H1 (cell line): ENCODE data around the gene TGM2. TPM values are rescaled to one million over a fixed set of nuclear protein-coding genes. Genes with fewer than 3 reads are reported as not detected.

Source experiments
- CTCF ChIA-PET: fragments of 300-600 bp; sonication (Branson Sonifier 250); formaldehyde crosslinking; loops from one replicate; lab custom pipeline; 2021; ENCODE audit not compliant: partially characterized antibody; lab: Charles Lee
- POLR2A ChIA-PET: fragments of 300-600 bp; sonication (Branson Sonifier 250); formaldehyde crosslinking; loops from one replicate; lab custom pipeline; 2021; ENCODE audit warnings: inconsistent platforms; ENCODE audit not compliant: partially characterized antibody; lab: Charles Lee
- DNase-seq, 2 experiments: peaks; one replicate each; pipeline versions ENCODE4 v3.0.0 to v3.0.0-alpha.2; 2010 to 2022; ENCODE audit warnings: low spot score in 2 of 2, low read depth in 1 of 2, mixed read lengths in 1 of 2
- FAIRE-seq: peaks from 2 replicates; lab custom pipeline; 2011; peaks lifted over from hg19 to GRCh38; lab: Jason Lieb, UNC
- H2AFZ ChIP-seq: 2 replicates; pipeline ENCODE4 v1.8.1; 2012; ENCODE audit warnings: low read length, inconsistent platforms
- H2AK5ac ChIP-seq: 2 replicates; pipeline ENCODE4 v1.6.1; 2013; ENCODE audit warnings: low read depth, low read length
- H2BK120ac ChIP-seq: replicated peaks from 2 replicates; pipeline ENCODE3; 2013; ENCODE audit warnings: low read depth, low read length, inconsistent platforms
- H2BK12ac ChIP-seq: 2 replicates; pipeline ENCODE4 v1.6.1; 2013; ENCODE audit warnings: low read depth, low read length
- H2BK15ac ChIP-seq: 2 replicates; pipeline ENCODE4 v1.6.1; 2013; ENCODE audit warnings: low read length
- H2BK20ac ChIP-seq: 2 replicates; pipeline ENCODE4 v1.6.1; 2013; ENCODE audit warnings: low read length
- H2BK5ac ChIP-seq: 2 replicates; pipeline ENCODE4 v1.6.1; 2013; ENCODE audit warnings: low read depth, low read length
- H3K14ac ChIP-seq: 2 replicates; pipeline ENCODE4 v1.6.1; 2013; ENCODE audit warnings: inconsistent platforms; ENCODE audit not compliant: insufficient read length
- H3K18ac ChIP-seq: 2 replicates; pipeline ENCODE4 v1.6.1; 2013; ENCODE audit warnings: low read length; ENCODE audit errors: extremely low read depth
- H3K23ac ChIP-seq: 2 replicates; pipeline ENCODE4 v1.6.1; 2013; ENCODE audit warnings: inconsistent platforms; ENCODE audit not compliant: insufficient read length
- H3K23me2 ChIP-seq: 2 replicates; pipeline ENCODE4 v1.6.1; 2013; ENCODE audit warnings: low read depth, low read length
- H3K27ac ChIP-seq: 2 replicates; pipeline ENCODE4 v1.6.1; 2011; ENCODE audit warnings: low read depth, low read length, inconsistent platforms
- H3K27me3 ChIP-seq, 4 experiments: replicated peaks in 1 of 4; 1 replicate in 1 of 4; 2 replicates in 3 of 4; pipeline versions ENCODE4 v1.6.1 to v1.8.1; 2011 to 2013; ENCODE audit warnings: low read length in 3 of 4, mild to moderate bottlenecking in 3 of 4, inconsistent platforms in 2 of 4, mixed read lengths in 2 of 4, moderate library complexity in 1 of 4; ENCODE audit not compliant: control insufficient read depth in 3 of 4, insufficient read depth in 3 of 4; ENCODE audit errors: extremely low read depth in 1 of 4
- H3K36me3 ChIP-seq, 4 experiments: 2 replicates each; pipeline versions ENCODE4 v1.6.1 to v1.8.1; 2011 to 2013; ENCODE audit warnings: mild to moderate bottlenecking in 4 of 4, low read length in 3 of 4, moderate library complexity in 2 of 4, control low read depth in 1 of 4, inconsistent platforms in 1 of 4; ENCODE audit not compliant: insufficient read depth in 4 of 4, control insufficient read depth in 2 of 4
- H3K4ac ChIP-seq: replicated peaks from 2 replicates; pipeline ENCODE3; 2013; ENCODE audit warnings: low read length, low read depth, mixed read lengths, inconsistent platforms; ENCODE audit not compliant: insufficient read length
- H3K4me1 ChIP-seq, 4 experiments: replicated peaks in 1 of 4; 1 replicate in 1 of 4; 2 replicates in 3 of 4; pipeline versions ENCODE4 v1.6.1 to v1.8.1; 2011 to 2013; ENCODE audit warnings: low read length in 3 of 4, inconsistent platforms in 2 of 4, mixed read lengths in 1 of 4; ENCODE audit not compliant: insufficient read depth in 4 of 4, control insufficient read depth in 3 of 4
- H3K4me2 ChIP-seq, 2 experiments: 2 replicates each; pipeline versions ENCODE4 v1.6.1 to v1.8.1; 2011 to 2013; ENCODE audit warnings: low read depth in 2 of 2, low read length in 2 of 2, control low read depth in 1 of 2, inconsistent platforms in 1 of 2, mild to moderate bottlenecking in 1 of 2; ENCODE audit not compliant: insufficient read depth in 1 of 2
- H3K4me3 ChIP-seq, 4 experiments: fragments of 200-600, 300-600 bp in 1 of 4; sonication (generic), shearing (Covaris generic), sonication (Bioruptor Twin) in 1 of 4; 2 replicates each; pipeline versions ENCODE4 v1.5.1 to v1.8.1; 2011 to 2016; ENCODE audit warnings: low read length in 4 of 4, low read depth in 3 of 4, control low read depth in 2 of 4, inconsistent platforms in 2 of 4, mild to moderate bottlenecking in 2 of 4, mixed read lengths in 1 of 4, moderate library complexity in 1 of 4; ENCODE audit not compliant: insufficient read depth in 2 of 4; ENCODE audit errors: extremely low read depth in 1 of 4
- H3K56ac ChIP-seq: replicated peaks from 2 replicates; pipeline ENCODE3; 2013; ENCODE audit warnings: low read depth, mild to moderate bottlenecking, mixed read lengths, low read length, inconsistent platforms; ENCODE audit not compliant: insufficient read length
- H3K79me1 ChIP-seq: 2 replicates; pipeline ENCODE4 v1.6.1; 2013; ENCODE audit warnings: low read depth, low read length, control low read depth
- H3K79me2 ChIP-seq, 2 experiments: 2 replicates each; pipeline versions ENCODE4 v1.6.1 to v1.8.1; 2012 to 2013; ENCODE audit warnings: low read length in 2 of 2, mild to moderate bottlenecking in 2 of 2, inconsistent platforms in 1 of 2; ENCODE audit not compliant: insufficient read depth in 2 of 2, control insufficient read depth in 1 of 2
- H3K9ac ChIP-seq, 4 experiments: replicated peaks in 1 of 4; 1 replicate in 1 of 4; 2 replicates in 3 of 4; pipeline versions ENCODE4 v1.6.1 to v1.8.1; 2011 to 2013; ENCODE audit warnings: low read depth in 3 of 4, low read length in 3 of 4, control low read depth in 2 of 4, mild to moderate bottlenecking in 2 of 4, moderate library complexity in 2 of 4, inconsistent platforms in 1 of 4; ENCODE audit errors: extremely low read depth in 1 of 4
- H3K9me3 ChIP-seq, 2 experiments: 2 replicates each; pipeline versions ENCODE4 v1.6.1 to v1.8.1; 2012 to 2013; ENCODE audit warnings: mild to moderate bottlenecking in 2 of 2, moderate library complexity in 2 of 2, control low read depth in 1 of 2, inconsistent platforms in 1 of 2, low read depth in 1 of 2, low read length in 1 of 2, mixed read lengths in 1 of 2; ENCODE audit not compliant: insufficient read depth in 2 of 2
- H4K20me1 ChIP-seq, 2 experiments: replicated peaks in 1 of 2; 2 replicates each; pipeline versions ENCODE3 to v1.8.1; 2011 to 2013; ENCODE audit warnings: inconsistent platforms in 2 of 2, low read length in 2 of 2, mild to moderate bottlenecking in 1 of 2; ENCODE audit not compliant: insufficient read depth in 2 of 2, control insufficient read depth in 1 of 2
- H4K5ac ChIP-seq: 2 replicates; pipeline ENCODE4 v1.6.1; 2013; ENCODE audit warnings: low read length, low read depth, mixed read lengths, inconsistent platforms; ENCODE audit not compliant: insufficient read length
- H4K8ac ChIP-seq: 2 replicates; pipeline ENCODE4 v1.8.0; 2013; ENCODE audit warnings: mild to moderate bottlenecking, moderate library complexity, low read length, inconsistent platforms; ENCODE audit not compliant: insufficient read depth; ENCODE audit errors: extremely low read depth
- H4K91ac ChIP-seq: replicated peaks from 2 replicates; pipeline ENCODE3; 2013; ENCODE audit warnings: low read length, mixed read lengths, inconsistent platforms; ENCODE audit not compliant: insufficient read length
- SIRT6 ChIP-seq: IDR thresholded peaks from one replicate; pipeline ENCODE4 v1.7.1; 2012; ENCODE audit warnings: low read length, inconsistent platforms
- WGBS, 2 experiments: shearing (Covaris generic) in 1 of 2; methylation state at CpG; one replicate each; pipeline versions ENCODE4 v1.1.6 to v1.1.7; 2013 to 2015; ENCODE audit warnings: low lambda C conversion rate in 2 of 2, mixed read lengths in 2 of 2, inconsistent platforms in 1 of 2, low coverage in 1 of 2, missing lambda C conversion rate in 1 of 2; ENCODE audit not compliant: insufficient replicate concordance in 2 of 2, insufficient coverage in 1 of 2, insufficient read length in 1 of 2; ENCODE audit errors: extremely low coverage in 1 of 2, missing lambda C conversion rate in 1 of 2; 5-methylcytosine and 5-hydroxymethylcytosine counted together
- polyA plus RNA-seq, 7 experiments: library from polyadenylated mRNA; depleted of rRNA in 3 of 7; stranded (reverse) in 5 of 7; unstranded in 2 of 7; fragments of >200 nt in 5 of 7; fragments of 200-250 nt in 2 of 7; gene quantifications; 1 replicate in 5 of 7; 2 replicates in 1 of 7; 4 replicates in 1 of 7; pipeline versions ENCODE4 v1.2.1 to v1.2.3, GENCODE V29; 2011 to 2013; ENCODE audit warnings: missing spikeins in 2 of 7, mixed read lengths in 2 of 7
- total RNA-seq: library from RNA; stranded (reverse); fragmentation: NEBNext Ultra II Directional; extraction: Animal tissue kit (Norgen Biotek cat#: 25700); gene quantifications from 2 replicates; pipeline ENCODE4 v1.2.1, GENCODE V29; 2021

The TGM2 gene
- total and polyA plus RNA-seq, 2 of the 8 experiments (the other 6 are each of a cell fraction or from before 2014, with no cell fraction given) = 0.86 to 1.0 TPM

DNA sequence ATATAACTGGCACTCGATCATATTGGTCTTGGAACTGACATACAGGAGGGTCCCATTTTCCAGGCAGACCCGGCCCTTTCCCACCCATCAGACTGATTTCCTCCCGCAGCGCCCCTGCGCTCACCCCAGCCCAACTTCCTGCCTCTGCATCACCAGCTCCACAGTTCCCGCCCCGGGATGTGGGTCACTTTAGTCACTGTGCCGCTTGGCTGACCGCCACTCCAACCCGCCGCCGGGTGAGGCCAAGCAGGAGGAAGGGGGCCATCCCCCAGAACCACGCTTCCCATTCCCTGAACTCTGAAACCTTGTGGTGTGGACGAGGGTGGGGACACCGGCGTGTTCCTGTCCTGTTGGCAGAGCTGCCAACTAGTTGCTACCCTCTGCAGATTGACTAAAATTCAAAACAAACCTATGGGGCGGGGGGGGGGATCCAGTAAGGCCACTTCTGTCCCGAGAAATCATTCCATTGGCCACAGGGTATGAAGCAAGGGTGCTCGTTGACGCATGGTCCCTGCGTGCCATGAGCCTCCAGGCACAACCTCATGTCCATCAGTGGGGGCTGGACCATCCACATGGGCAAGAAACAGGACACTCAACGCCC is 12.3 kb downstream of the TGM2 start:
- Histone ChIP-seq H2BK120ac (no peak overlapping the region), H4K20me1 (no peaks in the 10 kb centered on the region), H2BK20ac (no peak overlapping the region), H3K4me2 (no peak overlapping the region), H3K23me2 (no peaks in the 10 kb centered on the region), H2BK15ac (no peak overlapping the region), H3K9me3 (no peaks in the 10 kb centered on the region), H4K5ac (no peak overlapping the region), H4K8ac (no peak overlapping the region), H3K4me1 (no peaks in the 10 kb centered on the region; a peak in 1 of 7 replicates), H2AK5ac (no peak overlapping the region), H3K36me3 (no peaks in the 10 kb centered on the region), H3K27ac (no peak overlapping the region), H3K27me3 (no peaks in the 10 kb centered on the region), H3K79me1 (no peaks in the 10 kb centered on the region), H3K14ac (no peak overlapping the region), H3K4me3 (no peak overlapping the region), H3K79me2 (no peaks in the 10 kb centered on the region), H3K56ac (no peak overlapping the region), H3K9ac (no peak overlapping the region), H3K4ac (no peak overlapping the region), H3K23ac (no peak overlapping the region), H2BK5ac (no peak overlapping the region), H2BK12ac (no peak overlapping the region), H2AFZ (no peak overlapping the region), H4K91ac (no peak overlapping the region), H3K18ac (no peak overlapping the region)
- CTCF ChIA-PET = interaction anchor here (0.6 to 2.7 kb wide), 8 partner anchors 9 to 208 kb away, joined by 3 to 18 read pairs (median 4); no protein-coding TSS in a partner anchor
- no peak for FAIRE-seq
- POLR2A ChIA-PET = interaction anchor here (1.4 kb wide), 2 partner anchors 9 to 21 kb away, joined by 3 read pairs; no protein-coding TSS in a partner anchor
- no peak for DNase-seq
- 91% methylated on average over 22 of the region's 22 CpGs; no CpG with 5 or more reads in 1 of the 2 experiments for WGBS, 2 experiments
- no peak for TF ChIP-seq SIRT6
